ENCODE data around the gene PISD.
"Not testable (repeated sequence)": the region's sequence is repeated elsewhere in the genome, so short reads cannot be mapped to it uniquely, and the experiment has no call there.

- TF ChIP-seq CTCF, POLR2A (IDR thresholded peaks at IDR 0.05): not testable (repeated sequence)
These were observed 12.2 kb upstream of the PISD start for GRCh38 chr22:31674219-31674618.

All from uterus (tissue), 2 donors.